ENCODE data around the gene NBPF26.
"Not testable (repeated sequence)": the region's sequence is repeated elsewhere in the genome, so short reads cannot be mapped to it uniquely, and the experiment has no call there.

Gene NBPF26

GRCh38 chr1:120858144-120858543 lies 134.4 kb downstream of the NBPF26 start:
- not testable (repeated sequence) for DNase-seq (ENCODE audit: low read depth)

- not testable (repeated sequence) for DNase-seq (ENCODE audit: low read depth)
These were observed 136.0 kb downstream of the NBPF26 start for GRCh38 chr1:120859615-120860234.

GRCh38 chr1:120878206-120878605 lies 154.5 kb downstream of the NBPF26 start:
- DNase-seq (ENCODE audit: low read depth) = not testable (repeated sequence)

- DNase-seq (ENCODE audit: low read depth) = not testable (repeated sequence)
These were observed 156.3 kb downstream of the NBPF26 start for GRCh38 chr1:120880056-120880455.

- DNase-seq (ENCODE audit: low read depth) = not testable (repeated sequence)
These were observed 158.2 kb downstream of the NBPF26 start for GRCh38 chr1:120881934-120882333.

Data from activated T-cell treated with anti-CD3 and anti-CD28 coated beads for 1 hour (primary cell).